Fibroblast of lung (primary cell): ENCODE data around the gene TECPR2. TPM values are rescaled to one million over a fixed set of nuclear protein-coding genes. Genes with fewer than 3 reads are reported as not detected.
A peak's percentile ranks its signal among the peaks of the same experiment; 100 is the strongest.

Source experiments
- DNase-seq, 2 donors: peaks; one replicate each; pipeline versions ENCODE4 v3.0.0 to v3.0.0-alpha.2; 2010; ENCODE audit warnings: low read depth in 2 of 2
- H2AFZ ChIP-seq: 2 replicates; pipeline ENCODE4 v1.5.1; 2012; ENCODE audit warnings: low read length, control low read depth, inconsistent platforms
- H3K27ac ChIP-seq: 2 replicates; pipeline ENCODE4 v1.5.1; 2011; ENCODE audit warnings: low read length, control low read depth; ENCODE audit not compliant: insufficient read depth
- H3K27me3 ChIP-seq: 2 replicates; pipeline ENCODE4 v1.5.1; 2011; ENCODE audit warnings: mild to moderate bottlenecking, low read length; ENCODE audit not compliant: control insufficient read depth, insufficient read depth
- H3K36me3 ChIP-seq: 2 replicates; pipeline ENCODE4 v1.5.1; 2011; ENCODE audit warnings: low read length; ENCODE audit not compliant: control insufficient read depth, insufficient read depth
- H3K4me1 ChIP-seq: 2 replicates; pipeline ENCODE4 v1.5.1; 2011; ENCODE audit warnings: low read length; ENCODE audit not compliant: control insufficient read depth, insufficient read depth; ENCODE audit errors: extremely low read depth
- H3K4me2 ChIP-seq: 2 replicates; pipeline ENCODE4 v1.5.1; 2011; ENCODE audit warnings: low read length, control low read depth; ENCODE audit not compliant: insufficient read depth; ENCODE audit errors: extremely low read depth
- H3K4me3 ChIP-seq, 4 experiments: fragments of 200-600 bp in 1 of 4; sonication (generic) in 1 of 4; replicated peaks in 1 of 4; 2 replicates each; pipeline ENCODE4 v1.5.1; 2011 to 2016; ENCODE audit warnings: low read length in 4 of 4, low read depth in 3 of 4, mild to moderate bottlenecking in 3 of 4, control low read depth in 2 of 4, inconsistent platforms in 1 of 4, mixed read lengths in 1 of 4; ENCODE audit not compliant: insufficient read depth in 1 of 4; ENCODE audit errors: control extremely low read depth in 1 of 4
- H3K79me2 ChIP-seq: 2 replicates; pipeline ENCODE4 v1.5.1; 2012; ENCODE audit warnings: mild to moderate bottlenecking, low read length, inconsistent platforms; ENCODE audit not compliant: control insufficient read depth, insufficient read depth
- H3K9ac ChIP-seq: 2 replicates; pipeline ENCODE4 v1.5.1; 2011; ENCODE audit warnings: mild to moderate bottlenecking, low read length, control low read depth; ENCODE audit not compliant: insufficient read depth
- H3K9me3 ChIP-seq: 2 replicates; pipeline ENCODE4 v1.5.1; 2012; ENCODE audit warnings: low read depth, low read length; ENCODE audit not compliant: control insufficient read depth, insufficient read depth
- H4K20me1 ChIP-seq: 2 replicates; pipeline ENCODE4 v1.5.1; 2011; ENCODE audit warnings: low read length; ENCODE audit not compliant: control insufficient read depth, insufficient read depth; ENCODE audit errors: extremely low read depth
- EZH2 ChIP-seq: IDR thresholded peaks from 2 replicates; pipeline ENCODE4 v1.5.1; 2012; ENCODE audit warnings: low read length, control low read depth, mild to moderate bottlenecking; ENCODE audit errors: missing control alignments
- polyA plus RNA-seq, 2 donors: library from polyadenylated mRNA; depleted of rRNA in 1 of 2; stranded (reverse) in 1 of 2; unstranded in 1 of 2; fragments of >200 nt; gene quantifications; 2 replicates each; pipeline ENCODE4 v1.2.1, GENCODE V29; 2011 to 2012; ENCODE audit warnings: missing spikeins in 1 of 2
- total RNA-seq: library from RNA; depleted of rRNA; stranded (reverse); fragments of >200 nt; gene quantifications from 2 replicates; pipeline ENCODE4 v1.2.1, GENCODE V29; 2014
- TF ChIP-seq, protein P1 (sequence below), 2 donors: IDR thresholded peaks in 1 of 2; conservative IDR thresholded peaks in 1 of 2; 1 replicate in 1 of 2; 2 replicates in 1 of 2; pipeline ENCODE4 v1.5.1; 2011 to 2012; ENCODE audit warnings: low read length in 2 of 2, control low read depth in 1 of 2, inconsistent platforms in 1 of 2, low read depth in 1 of 2, mild to moderate bottlenecking in 1 of 2

Gene TECPR2
- total and polyA plus RNA-seq, 2 donors (not counting 1 experiment from before 2014, with no cell fraction given), result 9.2 to 17.8 TPM

DNA sequence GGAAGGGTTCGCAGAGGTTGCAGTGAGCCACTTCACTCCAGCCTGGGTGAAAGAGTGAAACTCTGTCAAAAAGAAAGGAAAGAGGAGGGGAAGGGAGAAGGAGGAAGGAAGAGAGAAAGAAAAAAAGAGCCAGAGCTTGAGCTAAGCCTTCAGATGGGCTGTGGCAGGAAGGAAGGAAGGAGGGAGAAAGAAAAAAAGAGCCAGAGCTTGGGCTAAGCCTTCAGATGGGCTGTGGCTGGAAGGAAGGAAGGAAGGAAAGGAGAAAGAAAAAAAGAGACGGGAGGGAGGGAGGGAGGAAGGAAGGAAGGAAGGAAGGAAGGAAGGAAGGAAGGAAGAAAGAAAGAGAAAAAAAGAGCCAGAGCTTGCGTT, 160.4 kb downstream of the TECPR2 start:
- no peak for DNase-seq
- Histone ChIP-seq H3K27me3 (no peaks in the 10 kb centered on the region), H3K4me2 (no peak overlapping the region), H3K9ac (no peak overlapping the region), H3K27ac (no peak overlapping the region), H3K36me3 (no peaks in the 10 kb centered on the region), H4K20me1 (no peaks in the 10 kb centered on the region), H3K4me1 (peaks cover 10% of the 10 kb centered on the region), H3K4me3 (no peak overlapping the region), H2AFZ (peak overlapping the region; percentile 62), H3K9me3 (no peaks in the 10 kb centered on the region), H3K79me2 (no peaks in the 10 kb centered on the region)
- TF ChIP-seq, protein P1, sequence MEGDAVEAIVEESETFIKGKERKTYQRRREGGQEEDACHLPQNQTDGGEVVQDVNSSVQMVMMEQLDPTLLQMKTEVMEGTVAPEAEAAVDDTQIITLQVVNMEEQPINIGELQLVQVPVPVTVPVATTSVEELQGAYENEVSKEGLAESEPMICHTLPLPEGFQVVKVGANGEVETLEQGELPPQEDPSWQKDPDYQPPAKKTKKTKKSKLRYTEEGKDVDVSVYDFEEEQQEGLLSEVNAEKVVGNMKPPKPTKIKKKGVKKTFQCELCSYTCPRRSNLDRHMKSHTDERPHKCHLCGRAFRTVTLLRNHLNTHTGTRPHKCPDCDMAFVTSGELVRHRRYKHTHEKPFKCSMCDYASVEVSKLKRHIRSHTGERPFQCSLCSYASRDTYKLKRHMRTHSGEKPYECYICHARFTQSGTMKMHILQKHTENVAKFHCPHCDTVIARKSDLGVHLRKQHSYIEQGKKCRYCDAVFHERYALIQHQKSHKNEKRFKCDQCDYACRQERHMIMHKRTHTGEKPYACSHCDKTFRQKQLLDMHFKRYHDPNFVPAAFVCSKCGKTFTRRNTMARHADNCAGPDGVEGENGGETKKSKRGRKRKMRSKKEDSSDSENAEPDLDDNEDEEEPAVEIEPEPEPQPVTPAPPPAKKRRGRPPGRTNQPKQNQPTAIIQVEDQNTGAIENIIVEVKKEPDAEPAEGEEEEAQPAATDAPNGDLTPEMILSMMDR (conservative IDR thresholded peaks at IDR 0.05 in 1 of 2, IDR thresholded peaks at IDR 0.05 in 1 of 2; ENCODE audit: low read depth in 1 of 2, low read length in 2 of 2), result no peak
- TF ChIP-seq EZH2, result no peak

DNA sequence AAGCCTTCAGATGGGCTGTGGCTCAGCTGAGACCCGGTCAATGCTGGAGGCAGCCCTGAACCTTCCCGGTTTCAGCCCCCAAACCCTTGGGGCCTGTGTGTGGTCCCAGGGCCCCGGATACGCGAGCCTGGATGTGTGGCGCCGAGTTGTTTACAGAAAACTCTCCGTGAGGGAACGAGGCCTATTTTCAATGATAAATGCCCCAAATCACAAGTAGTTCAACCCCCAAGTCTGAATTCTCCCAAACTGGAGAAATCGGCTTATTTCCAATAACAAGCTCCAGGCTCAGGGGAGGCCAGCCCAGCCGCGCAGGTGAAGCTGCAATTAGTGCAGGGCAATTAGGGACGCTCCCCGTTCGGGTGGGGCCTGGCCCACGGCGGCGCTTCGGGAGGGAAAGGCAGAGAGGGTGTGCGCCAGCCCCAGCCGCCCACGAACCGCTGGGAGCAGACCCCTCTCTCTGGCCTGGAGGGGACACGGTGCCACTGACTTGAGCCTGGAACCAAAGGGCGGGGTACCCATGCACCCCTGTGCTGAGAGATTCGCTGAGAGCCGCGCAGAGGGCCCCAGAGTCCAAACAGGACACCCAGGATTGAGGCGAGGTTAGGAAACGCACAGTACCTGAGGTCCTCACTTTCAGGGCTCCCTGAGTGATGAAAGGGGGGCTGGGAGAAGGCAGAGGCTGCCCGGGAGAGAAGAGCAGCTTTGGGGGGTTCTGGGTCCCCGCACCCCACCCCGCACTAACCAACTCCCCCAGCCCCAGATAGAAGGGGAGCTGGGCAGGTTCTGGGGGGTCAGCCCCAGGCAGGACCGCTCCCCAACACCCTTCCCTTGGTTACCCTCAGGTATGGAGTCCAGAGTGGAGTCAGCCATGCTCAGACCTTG, 161.1 kb downstream of the TECPR2 start:
- H3K4me3 ChIP-seq, result peak overlapping the region in 2 of 4 experiments; percentile 26 to 40
- H3K4me1 ChIP-seq, result peaks cover 10% of the 10 kb centered on the region

More for the DNA sequence above, 161.1 kb downstream of the TECPR2 start:
- no peak for TF ChIP-seq EZH2
- TF ChIP-seq, protein P1 (conservative IDR thresholded peaks at IDR 0.05 in 1 of 2, IDR thresholded peaks at IDR 0.05 in 1 of 2; ENCODE audit: low read depth in 1 of 2, low read length in 2 of 2), result no peak
- H3K36me3 ChIP-seq, result no peaks in the 10 kb centered on the region
- H3K9ac ChIP-seq, result peak overlapping the region; percentile 2
- no peaks in the 10 kb centered on the region for H4K20me1 ChIP-seq
- DNase-seq, result no peak
- peak overlapping the region; percentile 35 for H3K4me2 ChIP-seq
- no peaks in the 10 kb centered on the region for H3K27me3 ChIP-seq
- H3K79me2 ChIP-seq, result no peaks in the 10 kb centered on the region
- peak overlapping the region; percentile 38 for H3K27ac ChIP-seq
- no peaks in the 10 kb centered on the region for H3K9me3 ChIP-seq
- peak overlapping the region; percentile 62 for H2AFZ ChIP-seq
